ENCODE measurements around the gene EMC6. TPM values are rescaled to one million over a fixed set of nuclear protein-coding genes. Genes with fewer than 3 reads are reported as not detected.

Gene EMC6
- total and polyA plus RNA-seq, 2 of the 13 experiments (the other 11 are each of a cell fraction or from before 2014, with no cell fraction given) = 45.1 to 47.7 TPM

- TF ChIP-seq ZNF280D (CRISPR knock-in tag; IDR thresholded peaks at IDR 0.05) (no peak), ZNF691 (CRISPR knock-in tag; IDR thresholded peaks at IDR 0.05; ENCODE audit: borderline replicate concordance, low read depth) (no peak), ZBTB44 (CRISPR knock-in tag; IDR thresholded peaks at IDR 0.05) (no peak), ARNT2 (CRISPR knock-in tag; IDR thresholded peaks at IDR 0.05; ENCODE audit: low read depth) (no peak), HNF4A (CRISPR knock-in tag; IDR thresholded peaks at IDR 0.05) (peak; percentile 80), RARG (CRISPR knock-in tag; IDR thresholded peaks at IDR 0.05; ENCODE audit: low read depth) (no peak), ZNF543 (CRISPR knock-in tag; IDR thresholded peaks at IDR 0.05) (0 out of 2 replicates have a peak, but pooled peaks have one; percentile 11), SMAD3 (CRISPR knock-in tag; IDR thresholded peaks at IDR 0.05) (peak; percentile 10; the same call in 1 of the 2 replicates), ELF3 (CRISPR knock-in tag; IDR thresholded peaks at IDR 0.05) (no peak), SKI (IDR thresholded peaks at IDR 0.05; ENCODE audit: partially characterized antibody) (peak; percentile 71), CREB1 (IDR thresholded peaks at IDR 0.05) (no peak), CREB1 (CRISPR knock-in tag; IDR thresholded peaks at IDR 0.05) (no peak), ZNF598 (CRISPR knock-in tag; IDR thresholded peaks at IDR 0.05; ENCODE audit: borderline replicate concordance) (0 out of 2 replicates have a peak, but pooled peaks have one; percentile 10), KAT2B (IDR thresholded peaks at IDR 0.05; ENCODE audit: borderline replicate concordance, low read depth, low read length) (no peak), GMEB1 (CRISPR knock-in tag; IDR thresholded peaks at IDR 0.05; ENCODE audit: borderline replicate concordance) (no peak), HOMEZ (CRISPR knock-in tag; IDR thresholded peaks at IDR 0.05; ENCODE audit: low read depth) (no peak), CCAR2 (optimal IDR thresholded peaks at IDR 0.05; ENCODE audit: low read depth, low read length) (no peak), RBM22 (optimal IDR thresholded peaks at IDR 0.05; ENCODE audit: low read length) (no peak), GLMP (CRISPR knock-in tag; IDR thresholded peaks at IDR 0.05; ENCODE audit: borderline replicate concordance) (no peak), NCOA2 (CRISPR knock-in tag; IDR thresholded peaks at IDR 0.05) (no peak)
These were observed 33.0 kb upstream of the EMC6 start (continued) for GRCh38 chr17:3635474-3636153.

All from HepG2 (cell line).